MCF 10A (cell line): ENCODE data around the gene TMEM266. TPM values are rescaled to one million over a fixed set of nuclear protein-coding genes. Genes with fewer than 3 reads are reported as not detected.

ENCODE experiments used
- BruUV-seq: library from RNA; stranded (reverse); fragments of 400-500 nt; replicated peaks from 2 replicates; lab custom pipeline; 2021; lab: Mats Ljungman, UMichigan
- CTCF ChIA-PET: fragments of 300-600 bp; sonication (Branson Sonifier 250); formaldehyde crosslinking; extraction: SDS; loops from one replicate; lab custom pipeline; 2021; ENCODE audit warnings: antibody characterized with exemption, inconsistent platforms; lab: Yijun Ruan, JAX
- POLR2A ChIA-PET: fragments of 300-600, 350-650 bp; sonication (Branson Sonifier 250); formaldehyde crosslinking; extraction: SDS; loops from one replicate; lab custom pipeline; 2020; ENCODE audit warnings: antibody characterized with exemption, inconsistent platforms; lab: Yijun Ruan, JAX
- DNase-seq: peaks from one replicate; pipeline ENCODE4 v3.0.0-alpha.2; 2018; ENCODE audit not compliant: unreplicated experiment
- H3K27ac Mint-ChIP-seq: one replicate; pipeline ENCODE4 v1.8.0; 2022; ENCODE audit warnings: mild to moderate bottlenecking, low read depth, mixed read lengths; ENCODE audit not compliant: unreplicated experiment
- H3K27me3 Mint-ChIP-seq: one replicate; pipeline ENCODE4 v1.8.0; 2022; ENCODE audit warnings: mixed read lengths; ENCODE audit not compliant: insufficient read depth, unreplicated experiment
- H3K36me3 Mint-ChIP-seq: one replicate; pipeline ENCODE4 v1.8.0; 2022; ENCODE audit warnings: mild to moderate bottlenecking, moderate library complexity, mixed read lengths; ENCODE audit not compliant: insufficient read depth, unreplicated experiment
- H3K4me1 Mint-ChIP-seq: one replicate; pipeline ENCODE4 v1.8.0; 2022; ENCODE audit warnings: mixed read lengths; ENCODE audit not compliant: insufficient read depth, unreplicated experiment
- H3K4me3 Mint-ChIP-seq: one replicate; pipeline ENCODE4 v1.8.0; 2022; ENCODE audit warnings: mild to moderate bottlenecking, moderate library complexity, mixed read lengths; ENCODE audit not compliant: unreplicated experiment
- H3K9me3 Mint-ChIP-seq: one replicate; pipeline ENCODE4 v1.8.0; 2022; ENCODE audit warnings: mixed read lengths; ENCODE audit not compliant: unreplicated experiment
- intact Hi-C: fragments of 100-400 bp; cut with micrococcal nuclease; formaldehyde crosslinking; loops from 2 replicates; pipeline ENCODE4 v1.14.1; 2022
- total RNA-seq: library from RNA; stranded (reverse); gene quantifications from 2 replicates; pipeline ENCODE4 v1.2.3, GENCODE V29; 2022
- TF ChIP-seq, protein P1 (sequence below): fragments of 200-600 bp; IDR thresholded peaks from one replicate; pipeline ENCODE4 v1.8.0; 2022; ENCODE audit warnings: antibody characterized with exemption, mild to moderate bottlenecking; ENCODE audit not compliant: unreplicated experiment

Gene TMEM266
- total RNA-seq, 1 experiment from 2014 or later: not detected

DNA sequence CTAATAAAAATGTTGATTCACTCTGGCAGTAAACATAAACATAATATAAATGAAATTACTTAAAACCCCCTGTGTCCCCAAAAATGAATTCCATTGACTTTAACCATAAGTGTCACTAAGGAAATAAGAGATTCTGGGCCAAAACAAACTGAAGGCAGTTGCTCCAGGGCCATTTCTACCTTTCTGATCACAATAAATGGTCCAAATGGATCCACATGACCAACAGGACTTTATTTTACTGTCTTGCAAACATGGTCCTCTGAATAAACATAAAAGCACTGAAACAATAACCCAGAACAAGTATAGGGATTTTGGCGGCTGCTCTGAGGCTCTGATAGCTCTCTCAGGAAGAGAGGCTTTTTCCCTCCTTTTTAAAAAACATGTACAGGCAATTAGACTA is 174.1 kb downstream of the TMEM266 start:
- H3K36me3 Mint-ChIP-seq: peaks cover 33% of the 10 kb centered on the region
- BruUV-seq: no TSS peak
- ChIA-PET CTCF (interaction anchor here (0.6 to 2.1 kb wide), 9 partner anchors 10 to 633 kb away, joined by 3 to 13 read pairs (median 4); no protein-coding TSS in a partner anchor), POLR2A (no interaction called here)
- no peak overlapping the region for H3K4me3 Mint-ChIP-seq
- H3K27me3 Mint-ChIP-seq: no peaks in the 10 kb centered on the region
- H3K27ac Mint-ChIP-seq: peak overlapping the region; percentile 16
- no peak for DNase-seq
- intact Hi-C loops: no loop called here
- H3K4me1 Mint-ChIP-seq: peaks cover 6% of the 10 kb centered on the region
- no peaks in the 10 kb centered on the region for H3K9me3 Mint-ChIP-seq
- TF ChIP-seq, protein P1, sequence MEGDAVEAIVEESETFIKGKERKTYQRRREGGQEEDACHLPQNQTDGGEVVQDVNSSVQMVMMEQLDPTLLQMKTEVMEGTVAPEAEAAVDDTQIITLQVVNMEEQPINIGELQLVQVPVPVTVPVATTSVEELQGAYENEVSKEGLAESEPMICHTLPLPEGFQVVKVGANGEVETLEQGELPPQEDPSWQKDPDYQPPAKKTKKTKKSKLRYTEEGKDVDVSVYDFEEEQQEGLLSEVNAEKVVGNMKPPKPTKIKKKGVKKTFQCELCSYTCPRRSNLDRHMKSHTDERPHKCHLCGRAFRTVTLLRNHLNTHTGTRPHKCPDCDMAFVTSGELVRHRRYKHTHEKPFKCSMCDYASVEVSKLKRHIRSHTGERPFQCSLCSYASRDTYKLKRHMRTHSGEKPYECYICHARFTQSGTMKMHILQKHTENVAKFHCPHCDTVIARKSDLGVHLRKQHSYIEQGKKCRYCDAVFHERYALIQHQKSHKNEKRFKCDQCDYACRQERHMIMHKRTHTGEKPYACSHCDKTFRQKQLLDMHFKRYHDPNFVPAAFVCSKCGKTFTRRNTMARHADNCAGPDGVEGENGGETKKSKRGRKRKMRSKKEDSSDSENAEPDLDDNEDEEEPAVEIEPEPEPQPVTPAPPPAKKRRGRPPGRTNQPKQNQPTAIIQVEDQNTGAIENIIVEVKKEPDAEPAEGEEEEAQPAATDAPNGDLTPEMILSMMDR: no peak

DNA sequence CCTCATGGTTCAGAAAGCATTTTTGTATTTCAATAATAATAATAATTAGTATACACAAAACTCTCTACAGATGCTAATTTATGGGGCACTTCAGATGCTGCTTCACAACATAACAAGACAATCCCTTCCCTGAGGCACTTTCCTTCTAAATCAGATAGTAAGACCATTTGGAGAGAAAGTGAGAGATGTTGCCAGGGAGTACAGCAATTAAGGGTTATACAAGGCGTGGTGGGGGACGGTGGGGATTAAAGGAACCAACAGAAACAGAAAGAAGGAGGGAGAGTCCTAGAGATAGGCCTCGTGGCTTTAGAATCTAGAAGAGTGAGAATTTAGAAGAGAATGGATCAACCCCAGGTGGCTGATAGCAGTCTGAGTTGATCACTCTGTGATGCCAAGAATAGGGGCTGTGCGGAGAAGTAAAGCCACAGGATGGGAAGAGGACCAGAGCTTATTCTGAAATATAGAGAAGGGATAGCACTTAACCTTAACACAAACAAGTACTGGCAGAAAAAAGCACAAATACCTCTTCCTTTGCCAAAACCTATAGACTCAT is 174.6 kb downstream of the TMEM266 start:
- peak overlapping the region; percentile 16 for H3K27ac Mint-ChIP-seq
- TF ChIP-seq, protein P1: no peak
- no TSS peak for BruUV-seq
- peaks cover 6% of the 10 kb centered on the region for H3K4me1 Mint-ChIP-seq
- ChIA-PET CTCF (interaction anchor here (0.5 to 2.1 kb wide), 14 partner anchors 10 to 788 kb away, joined by 3 to 13 read pairs (median 4); no protein-coding TSS in a partner anchor), POLR2A (no interaction called here)
- H3K36me3 Mint-ChIP-seq: peaks cover 28% of the 10 kb centered on the region
- no peaks in the 10 kb centered on the region for H3K9me3 Mint-ChIP-seq
- no peaks in the 10 kb centered on the region for H3K27me3 Mint-ChIP-seq
- intact Hi-C loops: no loop called here
- DNase-seq: no peak
- H3K4me3 Mint-ChIP-seq: no peak overlapping the region

DNA sequence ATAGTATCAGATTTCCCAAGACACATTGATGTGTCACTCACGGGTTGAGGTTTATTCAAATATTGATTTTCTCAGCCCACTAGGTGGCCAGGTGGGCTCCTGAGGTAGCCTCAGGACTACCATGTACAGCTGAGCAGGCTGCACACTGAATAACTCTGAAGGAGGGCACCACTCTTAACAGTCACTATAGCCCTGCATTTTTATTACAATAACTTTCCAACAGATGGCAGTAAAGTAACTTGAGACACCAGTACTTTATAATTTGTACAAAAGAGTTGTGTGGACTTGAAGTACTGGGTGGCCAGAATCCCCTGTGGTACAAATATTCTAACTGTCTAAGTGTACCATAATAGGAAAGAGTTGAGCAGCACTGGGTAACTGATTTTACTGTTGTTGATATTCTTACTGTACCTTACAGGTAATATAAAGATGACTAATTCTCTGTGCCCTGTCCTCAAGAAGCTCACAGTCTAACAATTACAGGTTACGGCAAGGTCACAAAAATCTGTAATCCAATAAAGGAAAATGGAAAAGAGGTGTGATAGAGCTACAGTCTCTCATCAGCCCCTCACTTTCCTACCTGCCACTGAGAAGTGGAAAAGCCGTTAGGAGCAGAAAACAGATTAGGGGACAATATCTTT is 175.5 kb downstream of the TMEM266 start:
- H3K27ac Mint-ChIP-seq: no peak overlapping the region
- ChIA-PET CTCF (interaction anchor here (0.5 to 2.1 kb wide), 22 partner anchors 8 to 787 kb away, joined by 3 to 13 read pairs (median 4); no protein-coding TSS in a partner anchor), POLR2A (interaction anchor here (0.7 kb wide), 1 partner anchor 41 kb away, joined by 3 read pairs; no protein-coding TSS in a partner anchor)
- BruUV-seq: no TSS peak
- TF ChIP-seq, protein P1: peak; percentile 34
- H3K9me3 Mint-ChIP-seq: no peaks in the 10 kb centered on the region
- H3K4me3 Mint-ChIP-seq: no peak overlapping the region
- H3K27me3 Mint-ChIP-seq: no peaks in the 10 kb centered on the region
- intact Hi-C loops: loop anchor here (1.0 kb wide), 2 partner anchors 95 to 631 kb away; no protein-coding TSS in a partner anchor
- peaks cover 20% of the 10 kb centered on the region for H3K36me3 Mint-ChIP-seq
- DNase-seq: peak; percentile 42
- H3K4me1 Mint-ChIP-seq: peaks cover 6% of the 10 kb centered on the region

DNA sequence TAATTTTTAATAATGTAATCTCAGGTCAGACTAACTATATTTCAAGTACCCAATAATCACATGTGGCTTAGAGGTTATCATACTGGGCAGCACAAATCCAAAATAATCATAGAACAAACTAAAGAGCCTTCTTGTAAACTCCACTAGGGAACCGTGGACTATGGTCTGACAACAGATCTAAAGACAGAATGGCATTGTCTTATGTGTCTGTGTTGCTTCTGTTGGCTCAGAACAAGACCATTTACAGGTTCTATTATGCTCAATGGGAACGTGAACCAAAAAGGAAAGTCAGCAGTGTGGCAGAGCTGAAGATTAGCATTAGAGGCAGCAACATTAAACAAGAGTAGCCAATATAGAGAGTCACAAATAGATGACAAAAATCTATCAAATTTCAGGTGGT is 176.6 kb downstream of the TMEM266 start:
- ChIA-PET CTCF (interaction anchor here (0.6 to 2.1 kb wide), 9 partner anchors 9 to 642 kb away, joined by 3 to 13 read pairs (median 5); no protein-coding TSS in a partner anchor), POLR2A (no interaction called here)
- no peak overlapping the region for H3K27ac Mint-ChIP-seq

More for the DNA sequence above, 176.6 kb downstream of the TMEM266 start:
- intact Hi-C loops: no loop called here
- H3K4me3 Mint-ChIP-seq: no peak overlapping the region
- no TSS peak for BruUV-seq
- peaks cover 6% of the 10 kb centered on the region for H3K4me1 Mint-ChIP-seq
- no peaks in the 10 kb centered on the region for H3K9me3 Mint-ChIP-seq
- H3K27me3 Mint-ChIP-seq: no peaks in the 10 kb centered on the region
- TF ChIP-seq, protein P1: no peak
- H3K36me3 Mint-ChIP-seq: peaks cover 13% of the 10 kb centered on the region
- no peak for DNase-seq
